Prostate gland (tissue), 2 donors: ENCODE results near the gene CROCC2. TPM values are rescaled to one million over a fixed set of nuclear protein-coding genes. Genes with fewer than 3 reads are reported as not detected.

Source experiments
- DNase-seq: peaks from one replicate; pipeline ENCODE4 v3.0.0-alpha.2; 2019; ENCODE audit warnings: low spot score
- H3K27ac ChIP-seq, 2 donors: fragments of 200-600 bp; sonication (generic); 2 replicates each; pipeline ENCODE4 v1.5.1; 2017 to 2019
- H3K27me3 ChIP-seq: fragments of 200-600 bp; sonication (generic); replicated peaks from 2 replicates; pipeline ENCODE4 v1.5.1; 2019; ENCODE audit not compliant: insufficient read depth
- H3K36me3 ChIP-seq, 2 donors: fragments of 200-600 bp; sonication (generic); 1 replicate in 1 of 2; 2 replicates in 1 of 2; pipeline versions ENCODE4 v1.5.1 to v1.8.1; 2017 to 2019
- H3K4me1 ChIP-seq: fragments of 200-600 bp; sonication (generic); replicated peaks from 2 replicates; pipeline ENCODE4 v1.5.1; 2019
- H3K4me3 ChIP-seq, 2 donors: fragments of 200-600 bp; sonication (generic); 2 replicates each; pipeline ENCODE4 v1.5.1; 2017 to 2019
- H3K9me3 ChIP-seq: fragments of 200-600 bp; sonication (generic); 2 replicates; pipeline ENCODE4 v1.5.1; 2017
- POLR2A ChIP-seq: fragments of 450-650 bp; IDR thresholded peaks from one replicate; pipeline ENCODE4 v1.6.1; 2016; ENCODE audit warnings: antibody characterized with exemption, mild to moderate bottlenecking
- POLR2AphosphoS5 ChIP-seq: sonication (generic); formaldehyde crosslinking; IDR thresholded peaks from one replicate; pipeline ENCODE4 v1.6.1; 2017; ENCODE audit warnings: antibody characterized with exemption
- WGBS: methylation state at CpG from one replicate; pipeline ENCODE4 v1.1.5; 2018; 5-methylcytosine and 5-hydroxymethylcytosine counted together
- intact Hi-C: fragments of 100-400 bp; cut with DNase I; formaldehyde crosslinking; loops from one replicate; pipeline ENCODE4 v1.14.2; 2022
- total RNA-seq, 2 donors: library from RNA; depleted of rRNA; stranded (reverse); fragments of >200 nt; gene quantifications; one replicate each; pipeline ENCODE4 v1.1.0, GENCODE V29; 2016
- TF ChIP-seq, protein P1 (sequence below), 4 experiments: fragments of 200-600 bp in 2 of 4; fragments of 450-650 bp in 2 of 4; sonication (generic) in 2 of 4; IDR thresholded peaks; 1 replicate in 3 of 4; 2 replicates in 1 of 4; pipeline ENCODE4 v1.5.1; 2016 to 2019; ENCODE audit warnings: antibody characterized with exemption in 4 of 4, mild to moderate bottlenecking in 2 of 4, moderate library complexity in 2 of 4

CROCC2 gene
- total RNA-seq, 2 donors from 2014 or later, result 0.23 TPM; not detected in 1

DNA sequence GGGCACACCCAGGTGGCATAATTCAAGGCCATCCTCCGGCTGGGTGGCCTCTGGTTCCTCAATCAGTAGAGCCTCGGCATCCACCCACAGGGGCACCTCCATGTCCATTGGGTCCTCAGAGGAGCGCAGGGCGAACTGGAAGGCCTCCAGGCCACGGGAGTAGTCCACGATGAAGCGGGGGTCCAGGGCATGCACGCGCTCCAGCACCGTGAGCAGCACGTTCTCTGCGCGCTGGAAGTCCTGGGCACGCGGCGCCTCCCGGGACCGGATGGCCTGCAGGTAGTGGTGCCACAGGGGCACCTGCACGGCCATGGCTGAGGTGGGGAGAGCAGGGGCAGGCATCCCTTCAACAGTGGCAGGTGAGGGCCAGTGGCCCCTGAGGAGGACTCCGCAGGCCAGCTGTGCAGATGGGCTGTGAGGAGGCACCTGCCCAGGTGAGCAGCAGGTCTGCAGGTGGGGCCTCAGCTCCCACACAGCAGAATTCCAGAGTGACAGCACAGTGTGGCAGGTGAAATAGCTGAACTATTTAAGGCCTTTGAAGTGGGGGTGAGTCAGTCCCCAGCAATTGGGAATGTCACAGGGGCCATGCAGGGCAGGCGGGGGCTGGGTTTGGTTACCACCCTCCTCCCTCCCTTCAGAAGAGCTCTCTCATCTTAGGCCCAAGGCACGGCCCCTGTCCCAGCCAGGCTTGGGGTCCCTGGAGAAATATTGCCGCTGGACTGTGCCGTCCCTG is 10.3 kb upstream of the CROCC2 start, which contains the start of gene MAB21L4:
MAB21L4 (minus strand) TSS at position 501 of the 733 bp plus-strand sequence; CDS start at position 342, 159 bp downstream.
- H3K9me3 ChIP-seq, result no peaks in the 10 kb centered on the region
- H3K4me3 ChIP-seq, result no peak within 1 kb of the TSS
- DNase-seq, result no peak
- H3K36me3 ChIP-seq, result no peaks in the 10 kb centered on the region
- H3K4me1 ChIP-seq, result peaks cover 19% of the 10 kb centered on the region
- peak within 1 kb of the TSS in 1 of 2 donors; percentile 72 for H3K27ac ChIP-seq
- H3K27me3 ChIP-seq, result no peaks in the 10 kb centered on the region
- TF ChIP-seq, protein P1, sequence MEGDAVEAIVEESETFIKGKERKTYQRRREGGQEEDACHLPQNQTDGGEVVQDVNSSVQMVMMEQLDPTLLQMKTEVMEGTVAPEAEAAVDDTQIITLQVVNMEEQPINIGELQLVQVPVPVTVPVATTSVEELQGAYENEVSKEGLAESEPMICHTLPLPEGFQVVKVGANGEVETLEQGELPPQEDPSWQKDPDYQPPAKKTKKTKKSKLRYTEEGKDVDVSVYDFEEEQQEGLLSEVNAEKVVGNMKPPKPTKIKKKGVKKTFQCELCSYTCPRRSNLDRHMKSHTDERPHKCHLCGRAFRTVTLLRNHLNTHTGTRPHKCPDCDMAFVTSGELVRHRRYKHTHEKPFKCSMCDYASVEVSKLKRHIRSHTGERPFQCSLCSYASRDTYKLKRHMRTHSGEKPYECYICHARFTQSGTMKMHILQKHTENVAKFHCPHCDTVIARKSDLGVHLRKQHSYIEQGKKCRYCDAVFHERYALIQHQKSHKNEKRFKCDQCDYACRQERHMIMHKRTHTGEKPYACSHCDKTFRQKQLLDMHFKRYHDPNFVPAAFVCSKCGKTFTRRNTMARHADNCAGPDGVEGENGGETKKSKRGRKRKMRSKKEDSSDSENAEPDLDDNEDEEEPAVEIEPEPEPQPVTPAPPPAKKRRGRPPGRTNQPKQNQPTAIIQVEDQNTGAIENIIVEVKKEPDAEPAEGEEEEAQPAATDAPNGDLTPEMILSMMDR (IDR thresholded peaks at IDR 0.05), result no peak
- TF ChIP-seq POLR2AphosphoS5, result no peak
- TF ChIP-seq POLR2A, result no peak
- intact Hi-C loops, result no loop called here
- 78% methylated on average over 23 of the region's 24 CpGs for WGBS

DNA sequence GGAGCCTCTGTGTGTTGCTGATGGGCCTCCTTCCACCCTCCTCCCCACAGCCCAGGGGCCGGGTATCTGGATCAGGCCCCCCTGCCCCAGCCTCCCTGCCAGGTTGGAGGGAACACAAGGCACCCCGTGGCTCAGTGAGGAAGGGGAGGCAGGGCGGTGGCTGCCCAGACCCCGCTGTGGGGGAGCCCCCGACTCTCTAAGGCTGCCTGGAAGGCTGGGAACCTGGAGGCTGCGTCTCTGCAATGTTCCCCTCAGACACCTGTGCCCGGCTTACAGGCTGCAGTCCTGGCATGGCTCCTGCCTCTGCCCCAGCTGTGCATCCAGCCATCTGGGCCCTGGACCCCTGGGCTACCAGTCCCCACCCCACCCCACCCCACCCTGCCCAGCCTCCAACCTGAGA is 9.7 kb upstream of the CROCC2 start:
- WGBS, result 68% methylated on average over 7 of the region's 7 CpGs
- TF ChIP-seq POLR2A (no peak), POLR2AphosphoS5 (no peak)
- TF ChIP-seq, protein P1 (IDR thresholded peaks at IDR 0.05), result no peak
- DNase-seq, result no peak
- Histone ChIP-seq H3K27me3 (no peaks in the 10 kb centered on the region), H3K27ac (no peak overlapping the region), H3K4me3 (no peak overlapping the region), H3K9me3 (no peaks in the 10 kb centered on the region), H3K36me3 (no peaks in the 10 kb centered on the region), H3K4me1 (peaks cover 19% of the 10 kb centered on the region)
- intact Hi-C loops, result no loop called here

DNA sequence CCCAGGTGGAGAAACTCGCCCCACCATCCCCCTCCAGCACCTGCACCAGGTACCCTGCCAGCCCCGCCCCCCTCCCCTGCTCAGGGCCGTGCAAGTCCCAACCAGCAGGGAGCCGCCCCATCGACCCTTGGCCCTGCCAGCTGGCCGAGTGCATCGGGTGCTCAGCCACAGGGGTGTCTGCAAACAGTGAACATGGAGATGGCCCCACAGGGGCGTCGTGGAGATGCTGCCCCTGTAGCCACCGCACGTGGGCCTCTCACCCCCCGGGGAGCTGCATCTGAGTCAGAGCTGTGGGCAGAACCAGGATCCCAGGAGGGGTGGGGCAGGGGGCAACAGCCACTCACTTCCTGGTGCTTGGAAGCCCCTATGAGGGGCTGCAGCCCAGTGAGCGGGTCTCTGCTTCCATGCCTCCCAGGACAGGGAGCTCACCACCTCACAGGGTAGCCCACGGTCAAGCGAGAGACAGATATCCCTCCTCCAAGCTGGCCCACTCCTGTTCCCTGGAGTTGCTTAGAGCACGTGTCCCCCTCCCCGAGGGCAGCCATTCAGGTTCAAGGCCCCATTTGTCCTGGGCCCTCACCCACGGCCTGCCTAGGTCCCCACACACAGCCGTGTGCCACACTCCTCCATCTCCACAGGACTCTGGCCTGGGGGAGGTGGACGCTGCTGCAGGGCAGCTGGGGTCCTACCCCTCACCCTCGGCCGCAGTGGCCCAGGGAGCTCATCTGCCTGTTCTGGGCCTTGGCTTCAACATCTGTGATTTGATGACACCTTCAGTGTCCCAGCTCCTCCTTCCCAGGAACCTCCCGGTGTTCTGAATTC is 9.1 kb upstream of the CROCC2 start:
- intact Hi-C loops, result no loop called here
- no peaks in the 10 kb centered on the region for H3K36me3 ChIP-seq
- H3K9me3 ChIP-seq, result no peaks in the 10 kb centered on the region
- TF ChIP-seq POLR2A (no peak), POLR2AphosphoS5 (no peak)
- TF ChIP-seq, protein P1 (IDR thresholded peaks at IDR 0.05), result no peak
- peak; percentile 52 for DNase-seq
- H3K4me1 ChIP-seq, result peaks cover 19% of the 10 kb centered on the region
- peak overlapping the region in 1 of 2 donors; percentile 72 for H3K27ac ChIP-seq
- H3K4me3 ChIP-seq, result no peak overlapping the region
- WGBS, result 71% methylated on average over 11 of the region's 23 CpGs
- H3K27me3 ChIP-seq, result no peaks in the 10 kb centered on the region

DNA sequence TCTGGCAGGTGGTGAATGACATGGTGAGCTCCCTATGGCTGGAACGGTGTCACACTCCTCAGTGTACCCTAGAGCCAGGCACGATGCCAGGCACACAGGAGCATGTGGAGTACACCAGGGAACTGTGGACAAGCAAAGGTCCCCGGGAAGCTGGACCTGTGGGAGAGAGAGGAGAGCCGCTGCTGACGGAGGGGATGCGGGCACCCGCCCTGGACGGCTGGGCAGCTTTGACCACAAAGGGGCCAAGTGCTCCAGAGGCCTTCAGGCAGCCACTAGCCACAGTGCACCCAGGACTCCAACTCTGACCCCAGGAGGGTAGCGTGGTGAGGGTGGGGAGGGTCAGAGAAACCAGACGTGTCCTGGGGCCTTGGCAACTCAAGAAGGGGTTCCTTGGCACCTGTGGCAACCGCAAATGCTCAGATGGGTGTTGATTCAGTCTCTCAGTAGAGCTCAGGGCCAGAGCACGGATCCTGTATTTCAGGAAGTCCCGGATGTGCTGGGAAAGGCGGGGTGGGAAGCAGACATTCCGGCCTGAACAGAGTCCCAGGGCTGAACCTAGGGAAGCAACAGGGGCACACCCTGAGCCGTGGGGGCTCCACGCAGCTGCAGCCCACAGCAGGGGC is 7.9 kb upstream of the CROCC2 start:
- no peaks in the 10 kb centered on the region for H3K27me3 ChIP-seq
- peak overlapping the region; percentile 72 for H3K27ac ChIP-seq
- H3K9me3 ChIP-seq, result no peaks in the 10 kb centered on the region
- intact Hi-C loops, result no loop called here
- H3K4me1 ChIP-seq, result peaks cover 19% of the 10 kb centered on the region
- no peak for TF ChIP-seq POLR2A
- TF ChIP-seq POLR2AphosphoS5, result peak; percentile 58
- TF ChIP-seq, protein P1 (IDR thresholded peaks at IDR 0.05), result no peak
- no peaks in the 10 kb centered on the region for H3K36me3 ChIP-seq
- H3K4me3 ChIP-seq, result no peak overlapping the region
- peak; percentile 78 for DNase-seq
- WGBS, result 42% methylated on average over 17 of the region's 17 CpGs
